Measurements from ENCODE around the gene FOXP1.

The FOXP1 gene

DNA sequence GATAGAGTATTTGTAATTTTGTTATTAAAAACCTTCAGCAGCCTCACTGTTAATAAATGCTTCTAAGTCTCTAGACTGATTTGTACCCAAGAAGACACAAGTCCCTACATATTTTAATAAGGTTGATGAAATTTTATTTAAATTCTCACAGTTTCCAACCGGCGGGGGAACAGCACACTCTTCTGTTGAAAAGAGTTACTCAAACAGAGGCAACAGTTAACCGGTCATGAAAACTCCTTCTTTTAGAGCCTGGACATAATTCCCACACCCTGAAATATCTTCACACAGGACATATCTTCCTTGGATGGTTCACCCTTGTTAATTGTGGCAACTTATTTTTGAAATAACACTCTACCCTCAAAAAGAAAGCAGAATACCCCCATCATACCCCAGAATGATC, 278.8 kb downstream of the FOXP1 start:
- Histone ChIP-seq H3K9me3 (ENCODE audit: low read length) (no peaks in the 10 kb centered on the region), H3K9ac (ENCODE audit: low read length) (peak overlapping the region; percentile 16), H3K27ac (ENCODE audit: low read depth, low read length) (peak overlapping the region; percentile 92), H3K36me3 (ENCODE audit: insufficient read depth, low read length) (no peaks in the 10 kb centered on the region), H3K4me3 (ENCODE audit: low read depth in 1 of 2, low read length in 2 of 2) (peak overlapping the region; percentile 44 to 58), H3K27me3 (ENCODE audit: control insufficient read depth in 1 of 2, insufficient read depth in 2 of 2, low read length in 2 of 2) (no peaks in the 10 kb centered on the region), H3K4me1 (ENCODE audit: insufficient read depth, low read length) (peaks cover 52% of the 10 kb centered on the region)

DNA sequence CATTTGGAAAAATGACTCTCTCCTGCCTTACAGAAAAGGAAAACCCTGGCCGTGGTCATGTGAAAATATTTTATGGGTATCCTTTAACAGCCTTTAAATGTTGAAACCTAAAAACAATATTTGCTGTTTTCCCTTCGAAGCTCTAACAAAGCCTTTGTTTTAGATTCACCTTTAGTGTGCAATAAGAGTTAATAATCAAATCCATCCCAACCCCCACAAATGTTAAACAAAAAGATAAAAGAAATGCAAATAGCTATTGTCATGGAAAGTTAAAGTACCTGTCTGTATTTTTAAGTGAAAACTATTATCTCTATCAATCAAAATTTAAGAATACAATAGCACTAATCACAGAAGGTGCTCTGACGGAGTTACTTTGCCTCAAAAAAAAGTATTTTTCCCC, 279.3 kb downstream of the FOXP1 start:
- Histone ChIP-seq H3K4me1 (ENCODE audit: insufficient read depth, low read length) (peaks cover 55% of the 10 kb centered on the region), H3K36me3 (ENCODE audit: insufficient read depth, low read length) (no peaks in the 10 kb centered on the region), H3K9me3 (ENCODE audit: low read length) (no peaks in the 10 kb centered on the region), H3K9ac (ENCODE audit: low read length) (no peak overlapping the region), H3K27ac (ENCODE audit: low read depth, low read length) (peak overlapping the region; percentile 92), H3K27me3 (ENCODE audit: control insufficient read depth in 1 of 2, insufficient read depth in 2 of 2, low read length in 2 of 2) (no peaks in the 10 kb centered on the region), H3K4me3 (ENCODE audit: low read depth in 1 of 2, low read length in 2 of 2) (no peak overlapping the region)

DNA sequence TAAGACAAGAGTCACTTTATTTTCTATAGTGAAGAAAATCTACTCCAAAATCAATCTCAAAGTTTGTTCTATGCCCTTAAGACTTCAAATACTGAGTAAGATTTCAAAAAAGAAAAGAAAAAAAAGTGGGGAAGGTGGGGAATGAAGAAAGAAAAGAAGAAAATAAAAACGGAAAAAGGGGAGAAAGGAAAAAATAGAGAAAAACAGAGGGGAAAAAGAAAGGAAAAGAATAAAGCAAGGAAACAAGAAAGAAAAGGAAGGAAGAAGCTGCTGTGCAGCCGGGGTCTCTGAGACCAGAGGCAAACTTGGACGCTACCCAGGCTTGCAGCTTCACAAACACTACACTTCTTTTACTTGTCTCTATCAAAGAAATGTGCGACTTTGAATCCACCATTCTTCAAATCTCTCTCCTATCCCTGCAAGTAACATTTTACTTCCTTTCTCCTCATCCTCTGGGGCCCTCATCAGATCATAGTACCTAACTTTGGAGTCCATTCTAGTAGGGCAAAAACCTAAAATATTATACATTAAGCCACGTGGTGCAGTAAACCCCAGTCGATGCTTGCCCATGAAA, 279.8 kb downstream of the FOXP1 start:
- H3K27me3 ChIP-seq (ENCODE audit: control insufficient read depth in 1 of 2, insufficient read depth in 2 of 2, low read length in 2 of 2): no peaks in the 10 kb centered on the region
- peaks cover 55% of the 10 kb centered on the region for H3K4me1 ChIP-seq (ENCODE audit: insufficient read depth, low read length)
- H3K9ac ChIP-seq (ENCODE audit: low read length): no peak overlapping the region
- H3K36me3 ChIP-seq (ENCODE audit: insufficient read depth, low read length): no peaks in the 10 kb centered on the region
- H3K9me3 ChIP-seq (ENCODE audit: low read length): no peaks in the 10 kb centered on the region
- H3K27ac ChIP-seq (ENCODE audit: low read depth, low read length): peak overlapping the region; percentile 92
- no peak overlapping the region for H3K4me3 ChIP-seq (ENCODE audit: low read depth in 1 of 2, low read length in 2 of 2)

DNA sequence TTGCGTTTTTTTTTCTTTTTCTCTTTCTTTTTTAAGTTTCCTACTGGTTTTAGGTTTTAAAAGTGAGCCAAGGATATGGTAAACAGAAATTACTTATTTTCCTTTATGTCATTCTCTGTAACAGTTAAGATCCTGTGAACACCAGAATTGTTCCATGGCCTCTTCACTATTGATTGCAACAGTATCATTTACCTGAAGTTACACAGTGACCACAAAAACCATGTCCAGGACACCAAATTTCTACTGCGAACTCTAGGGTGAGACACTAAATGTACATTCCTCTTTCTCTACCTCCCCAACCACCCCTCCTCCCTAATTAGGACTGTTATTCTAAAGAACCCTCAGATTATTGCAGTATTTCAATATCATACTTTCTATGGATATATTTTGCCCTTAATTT, 280.9 kb downstream of the FOXP1 start:
- peak overlapping the region; percentile 28 for H3K27ac ChIP-seq (ENCODE audit: low read depth, low read length)
- no peak overlapping the region for H3K4me3 ChIP-seq (ENCODE audit: low read depth in 1 of 2, low read length in 2 of 2)
- no peaks in the 10 kb centered on the region for H3K9me3 ChIP-seq (ENCODE audit: low read length)
- no peaks in the 10 kb centered on the region for H3K36me3 ChIP-seq (ENCODE audit: insufficient read depth, low read length)
- no peaks in the 10 kb centered on the region for H3K27me3 ChIP-seq (ENCODE audit: control insufficient read depth in 1 of 2, insufficient read depth in 2 of 2, low read length in 2 of 2)
- H3K4me1 ChIP-seq (ENCODE audit: insufficient read depth, low read length): peaks cover 55% of the 10 kb centered on the region
- no peak overlapping the region for H3K9ac ChIP-seq (ENCODE audit: low read length)

DNA sequence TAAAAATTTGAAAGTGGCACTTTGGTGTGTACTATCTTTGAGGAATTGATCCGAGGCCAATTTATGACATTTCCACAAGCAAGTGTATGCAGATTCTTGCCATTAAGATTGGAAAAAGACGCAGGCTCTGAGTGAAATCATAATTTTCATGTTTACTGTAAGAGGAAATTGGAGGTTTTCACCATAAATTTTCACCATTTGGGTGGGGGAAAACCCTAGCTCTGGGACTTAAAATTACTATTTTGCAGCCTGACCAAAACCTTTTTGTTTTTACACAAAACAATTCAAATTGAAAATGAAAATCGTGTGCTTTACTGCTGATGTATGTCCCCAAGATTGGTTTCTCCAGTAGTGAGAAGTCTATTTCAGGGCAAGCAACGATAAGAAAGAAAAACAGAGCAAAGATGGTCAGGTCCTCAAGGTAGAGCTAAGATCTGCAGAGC, 282.6 kb downstream of the FOXP1 start:
- no peak overlapping the region for H3K4me3 ChIP-seq (ENCODE audit: low read depth in 1 of 2, low read length in 2 of 2)
- no peak overlapping the region for H3K9ac ChIP-seq (ENCODE audit: low read length)
- no peaks in the 10 kb centered on the region for H3K9me3 ChIP-seq (ENCODE audit: low read length)
- no peaks in the 10 kb centered on the region for H3K27me3 ChIP-seq (ENCODE audit: control insufficient read depth in 1 of 2, insufficient read depth in 2 of 2, low read length in 2 of 2)
- H3K4me1 ChIP-seq (ENCODE audit: insufficient read depth, low read length): peaks cover 39% of the 10 kb centered on the region
- H3K36me3 ChIP-seq (ENCODE audit: insufficient read depth, low read length): no peaks in the 10 kb centered on the region
- H3K27ac ChIP-seq (ENCODE audit: low read depth, low read length): no peak overlapping the region

DNA sequence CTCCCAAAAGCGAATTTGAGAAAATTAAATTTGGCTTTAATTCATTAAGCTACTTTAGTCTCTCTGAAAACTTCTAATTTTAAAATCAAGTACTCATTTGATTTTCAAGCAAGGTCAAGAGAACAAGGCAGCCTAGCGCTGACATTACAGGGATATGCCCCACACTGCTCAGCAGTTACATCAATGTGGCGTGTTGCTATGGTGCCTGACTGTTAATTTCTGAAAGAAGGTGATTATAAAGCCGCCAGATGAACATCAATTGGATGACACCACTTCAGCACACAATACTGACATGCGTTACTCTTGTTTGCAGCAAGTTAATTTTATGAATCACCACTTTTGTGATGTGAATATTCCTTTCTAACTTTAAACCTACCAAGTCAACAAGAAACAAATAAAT, 284.4 kb downstream of the FOXP1 start:
- H3K27me3 ChIP-seq (ENCODE audit: control insufficient read depth in 1 of 2, insufficient read depth in 2 of 2, low read length in 2 of 2): no peaks in the 10 kb centered on the region
- no peaks in the 10 kb centered on the region for H3K36me3 ChIP-seq (ENCODE audit: insufficient read depth, low read length)
- H3K9ac ChIP-seq (ENCODE audit: low read length): no peak overlapping the region
- H3K4me3 ChIP-seq (ENCODE audit: low read depth in 1 of 2, low read length in 2 of 2): no peak overlapping the region
- no peaks in the 10 kb centered on the region for H3K9me3 ChIP-seq (ENCODE audit: low read length)
- H3K27ac ChIP-seq (ENCODE audit: low read depth, low read length): no peak overlapping the region
- H3K4me1 ChIP-seq (ENCODE audit: insufficient read depth, low read length): peaks cover 25% of the 10 kb centered on the region

DNA sequence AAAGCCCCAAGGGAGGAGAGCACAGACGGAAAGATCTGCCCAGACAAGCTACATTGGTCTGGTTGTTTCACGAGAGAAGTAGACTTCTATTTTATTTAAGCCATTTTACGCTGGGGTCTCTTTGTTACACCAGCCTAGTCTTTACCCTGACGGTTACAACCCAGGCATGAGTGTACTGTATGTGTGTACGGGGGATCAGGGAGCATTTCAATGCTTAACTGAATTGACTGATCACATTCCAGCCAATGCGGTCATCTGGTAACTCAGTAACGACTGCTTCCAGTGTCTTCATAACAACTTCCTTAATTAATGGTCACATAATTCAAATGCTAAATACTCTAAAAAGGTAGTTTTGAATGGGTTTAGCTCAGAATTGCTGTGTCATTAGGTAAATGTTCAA, 288.6 kb downstream of the FOXP1 start:
- H3K4me1 ChIP-seq (ENCODE audit: insufficient read depth, low read length): peaks cover 5% of the 10 kb centered on the region
- H3K4me3 ChIP-seq (ENCODE audit: low read depth in 1 of 2, low read length in 2 of 2): no peak overlapping the region
- no peaks in the 10 kb centered on the region for H3K36me3 ChIP-seq (ENCODE audit: insufficient read depth, low read length)
- no peak overlapping the region for H3K9ac ChIP-seq (ENCODE audit: low read length)
- no peak overlapping the region for H3K27ac ChIP-seq (ENCODE audit: low read depth, low read length)
- no peaks in the 10 kb centered on the region for H3K9me3 ChIP-seq (ENCODE audit: low read length)
- no peaks in the 10 kb centered on the region for H3K27me3 ChIP-seq (ENCODE audit: control insufficient read depth in 1 of 2, insufficient read depth in 2 of 2, low read length in 2 of 2)

DNA sequence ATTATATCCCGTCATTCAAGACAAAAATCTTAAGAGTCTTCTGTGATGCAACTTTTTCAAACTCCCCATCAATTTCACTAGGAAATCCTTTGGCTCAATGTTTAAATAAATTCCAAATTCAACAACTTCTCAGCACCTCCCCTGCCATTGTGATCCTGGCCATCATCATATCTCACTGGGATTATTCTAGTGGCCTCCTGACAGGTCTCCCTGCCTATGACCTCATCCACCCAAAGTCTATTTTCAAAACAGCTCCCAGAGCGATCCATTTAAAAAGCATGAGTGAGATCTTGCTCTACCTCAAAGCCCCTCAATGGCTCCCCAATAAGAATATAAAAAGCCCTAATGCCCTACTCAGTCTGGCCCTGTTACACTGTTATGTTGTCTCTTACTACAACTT, 293.2 kb downstream of the FOXP1 start:
- no peak overlapping the region for H3K27ac ChIP-seq (ENCODE audit: low read depth, low read length)
- no peak overlapping the region for H3K9ac ChIP-seq (ENCODE audit: low read length)
- H3K36me3 ChIP-seq (ENCODE audit: insufficient read depth, low read length): no peaks in the 10 kb centered on the region
- H3K9me3 ChIP-seq (ENCODE audit: low read length): no peaks in the 10 kb centered on the region
- no peak overlapping the region for H3K4me3 ChIP-seq (ENCODE audit: low read depth in 1 of 2, low read length in 2 of 2)
- H3K27me3 ChIP-seq (ENCODE audit: control insufficient read depth in 1 of 2, insufficient read depth in 2 of 2, low read length in 2 of 2): no peaks in the 10 kb centered on the region
- H3K4me1 ChIP-seq (ENCODE audit: insufficient read depth, low read length): no peaks in the 10 kb centered on the region

DNA sequence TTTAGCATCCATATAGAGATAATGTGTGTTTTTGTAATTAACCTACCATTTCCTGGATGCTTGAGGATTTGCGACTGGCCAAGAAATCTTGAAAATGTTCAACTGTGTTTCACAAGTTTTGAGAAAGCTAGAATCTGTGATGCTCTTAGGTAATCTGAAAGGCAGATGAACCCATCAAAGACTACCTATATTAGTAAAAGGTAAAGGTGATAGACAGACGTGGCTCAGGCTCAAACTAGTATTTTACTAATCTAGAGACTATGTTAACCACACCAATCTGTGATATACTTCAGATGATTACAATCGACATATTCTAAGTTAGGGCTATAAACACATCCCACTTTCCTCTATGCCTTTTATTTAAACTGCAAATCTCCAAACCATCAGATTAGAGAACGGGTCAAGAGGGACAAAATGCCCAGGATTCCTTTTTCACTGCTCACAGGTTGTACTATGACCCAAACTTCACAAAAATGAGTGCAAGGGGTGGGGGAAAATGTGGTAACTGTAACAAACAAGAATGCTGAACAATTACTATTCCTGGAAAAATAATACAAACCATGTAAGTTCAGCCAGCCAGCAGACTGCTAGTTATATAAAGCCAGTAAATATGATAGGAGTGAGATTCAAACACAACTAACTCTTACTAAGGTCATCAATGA, 295.1 kb downstream of the FOXP1 start:
- Histone ChIP-seq H3K9me3 (ENCODE audit: low read length) (no peaks in the 10 kb centered on the region), H3K4me1 (ENCODE audit: insufficient read depth, low read length) (no peaks in the 10 kb centered on the region), H3K27ac (ENCODE audit: low read depth, low read length) (no peak overlapping the region), H3K27me3 (ENCODE audit: control insufficient read depth in 1 of 2, insufficient read depth in 2 of 2, low read length in 2 of 2) (no peaks in the 10 kb centered on the region), H3K36me3 (ENCODE audit: insufficient read depth, low read length) (no peaks in the 10 kb centered on the region), H3K4me3 (ENCODE audit: low read depth in 1 of 2, low read length in 2 of 2) (no peak overlapping the region), H3K9ac (ENCODE audit: low read length) (no peak overlapping the region)

DNA sequence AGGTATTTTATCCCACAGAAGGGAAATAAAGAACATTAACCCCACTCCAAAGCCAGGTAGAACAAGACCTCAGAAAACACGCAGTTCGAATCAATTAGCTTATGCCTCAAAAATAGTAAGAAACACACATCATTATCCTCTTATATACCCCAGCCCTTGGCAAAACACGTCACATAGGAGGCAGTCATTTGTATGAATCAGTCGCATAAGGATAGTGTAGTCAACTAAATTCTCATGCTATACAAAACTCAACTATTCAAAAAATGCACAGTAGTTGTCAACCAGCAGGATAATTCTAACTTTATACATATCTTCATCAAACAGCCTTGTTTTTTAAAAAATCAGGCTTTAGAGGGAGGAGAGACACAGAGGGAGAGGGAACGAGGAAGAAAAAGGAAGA, 298.4 kb downstream of the FOXP1 start:
- Histone ChIP-seq H3K9me3 (ENCODE audit: low read length) (no peaks in the 10 kb centered on the region), H3K9ac (ENCODE audit: low read length) (no peak overlapping the region), H3K27me3 (ENCODE audit: control insufficient read depth in 1 of 2, insufficient read depth in 2 of 2, low read length in 2 of 2) (no peaks in the 10 kb centered on the region), H3K4me1 (ENCODE audit: insufficient read depth, low read length) (no peaks in the 10 kb centered on the region), H3K27ac (ENCODE audit: low read depth, low read length) (no peak overlapping the region), H3K4me3 (ENCODE audit: low read depth in 1 of 2, low read length in 2 of 2) (no peak overlapping the region), H3K36me3 (ENCODE audit: insufficient read depth, low read length) (no peaks in the 10 kb centered on the region)

DNA sequence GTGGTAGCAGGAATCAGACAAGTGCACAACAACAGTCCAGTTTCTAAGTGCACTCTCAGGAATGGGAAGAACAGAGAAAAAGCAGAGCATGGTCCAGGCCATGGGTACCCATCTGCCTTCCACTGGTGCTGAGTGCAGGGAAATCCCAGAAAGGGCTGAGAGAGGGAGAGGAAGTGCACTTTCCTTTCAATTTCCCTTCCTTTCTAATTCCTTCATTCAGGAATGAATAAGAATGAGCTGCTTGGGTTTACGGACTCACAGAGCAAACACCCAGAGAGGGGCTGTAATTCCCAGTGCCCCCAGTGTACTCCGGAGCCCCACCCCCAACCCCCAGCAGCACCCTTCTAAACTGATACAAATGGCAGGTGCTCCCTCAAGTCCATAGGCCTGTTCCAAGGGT, 300.6 kb downstream of the FOXP1 start:
- Histone ChIP-seq H3K9ac (ENCODE audit: low read length) (no peak overlapping the region), H3K4me3 (ENCODE audit: low read depth in 1 of 2, low read length in 2 of 2) (no peak overlapping the region), H3K27me3 (ENCODE audit: control insufficient read depth in 1 of 2, insufficient read depth in 2 of 2, low read length in 2 of 2) (no peaks in the 10 kb centered on the region), H3K4me1 (ENCODE audit: insufficient read depth, low read length) (no peaks in the 10 kb centered on the region), H3K27ac (ENCODE audit: low read depth, low read length) (no peak overlapping the region), H3K9me3 (ENCODE audit: low read length) (no peaks in the 10 kb centered on the region), H3K36me3 (ENCODE audit: insufficient read depth, low read length) (no peaks in the 10 kb centered on the region)

DNA sequence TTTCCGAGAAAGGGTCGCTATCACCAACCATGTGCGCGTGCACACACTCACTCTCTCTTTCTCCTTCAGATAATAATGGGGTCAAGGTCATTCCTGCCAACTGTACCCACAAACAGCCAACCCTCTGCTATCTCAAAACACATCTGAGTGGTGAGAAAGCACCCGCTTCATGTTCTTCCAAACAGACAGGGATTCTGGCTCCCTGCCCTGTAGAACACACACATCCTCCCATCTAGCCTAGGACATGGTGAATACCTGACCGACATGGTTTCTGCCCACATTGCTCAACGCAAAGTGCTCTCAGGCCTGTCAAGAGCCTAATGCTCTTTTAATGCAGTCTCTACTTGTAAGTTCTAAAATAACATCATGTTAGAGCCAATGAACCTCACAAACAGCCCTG, 302.2 kb downstream of the FOXP1 start:
- Histone ChIP-seq H3K4me3 (ENCODE audit: low read depth in 1 of 2, low read length in 2 of 2) (no peak overlapping the region), H3K4me1 (ENCODE audit: insufficient read depth, low read length) (no peaks in the 10 kb centered on the region), H3K9ac (ENCODE audit: low read length) (no peak overlapping the region), H3K27ac (ENCODE audit: low read depth, low read length) (no peak overlapping the region), H3K27me3 (ENCODE audit: control insufficient read depth in 1 of 2, insufficient read depth in 2 of 2, low read length in 2 of 2) (no peaks in the 10 kb centered on the region), H3K9me3 (ENCODE audit: low read length) (no peaks in the 10 kb centered on the region), H3K36me3 (ENCODE audit: insufficient read depth, low read length) (no peaks in the 10 kb centered on the region)
